Testis (tissue), 2 donors: ENCODE measurements around the gene SLC25A26.

Experiments used
- POLR2A ChIP-seq: fragments of 450-650 bp; IDR thresholded peaks from one replicate; pipeline ENCODE4 v1.6.1; 2017; ENCODE audit warnings: antibody characterized with exemption, mild to moderate bottlenecking, moderate library complexity
- TF ChIP-seq, protein P1 (sequence below), 3 experiments: fragments of 450-650 bp in 2 of 3; fragments of 200-600 bp in 1 of 3; sonication (generic) in 1 of 3; IDR thresholded peaks; one replicate each; pipeline ENCODE4 v1.5.1; 2016 to 2019; ENCODE audit warnings: antibody characterized with exemption in 3 of 3, mild to moderate bottlenecking in 2 of 3, moderate library complexity in 1 of 3

DNA sequence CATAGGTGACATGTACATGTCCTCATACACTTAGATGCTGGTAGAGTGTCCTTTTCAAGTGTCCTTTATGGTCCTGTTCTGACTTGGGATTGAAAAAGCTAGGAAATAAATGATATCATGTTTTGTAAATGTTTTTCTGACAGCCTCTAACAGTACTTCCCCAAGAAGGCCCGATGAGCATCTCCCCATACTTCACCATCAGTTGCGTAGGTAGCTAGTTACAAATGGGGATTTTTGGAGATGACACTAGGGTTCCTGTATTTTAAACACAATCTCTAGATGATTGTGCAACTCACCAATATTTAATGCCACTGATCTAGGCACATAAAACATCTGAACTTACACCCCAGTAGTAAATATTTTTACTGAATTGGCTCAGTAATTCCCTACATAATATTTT lies 27.8 kb downstream of the SLC25A26 start:
- TF ChIP-seq, protein P1, sequence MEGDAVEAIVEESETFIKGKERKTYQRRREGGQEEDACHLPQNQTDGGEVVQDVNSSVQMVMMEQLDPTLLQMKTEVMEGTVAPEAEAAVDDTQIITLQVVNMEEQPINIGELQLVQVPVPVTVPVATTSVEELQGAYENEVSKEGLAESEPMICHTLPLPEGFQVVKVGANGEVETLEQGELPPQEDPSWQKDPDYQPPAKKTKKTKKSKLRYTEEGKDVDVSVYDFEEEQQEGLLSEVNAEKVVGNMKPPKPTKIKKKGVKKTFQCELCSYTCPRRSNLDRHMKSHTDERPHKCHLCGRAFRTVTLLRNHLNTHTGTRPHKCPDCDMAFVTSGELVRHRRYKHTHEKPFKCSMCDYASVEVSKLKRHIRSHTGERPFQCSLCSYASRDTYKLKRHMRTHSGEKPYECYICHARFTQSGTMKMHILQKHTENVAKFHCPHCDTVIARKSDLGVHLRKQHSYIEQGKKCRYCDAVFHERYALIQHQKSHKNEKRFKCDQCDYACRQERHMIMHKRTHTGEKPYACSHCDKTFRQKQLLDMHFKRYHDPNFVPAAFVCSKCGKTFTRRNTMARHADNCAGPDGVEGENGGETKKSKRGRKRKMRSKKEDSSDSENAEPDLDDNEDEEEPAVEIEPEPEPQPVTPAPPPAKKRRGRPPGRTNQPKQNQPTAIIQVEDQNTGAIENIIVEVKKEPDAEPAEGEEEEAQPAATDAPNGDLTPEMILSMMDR (IDR thresholded peaks at IDR 0.05) = no peak
- no peak for TF ChIP-seq POLR2A
